Activated CD4-positive, alpha-beta T cell treated with anti-CD3 and anti-CD28 coated beads for 48 hours (primary cell): ENCODE measurements around the gene RNF181.
"Not testable (repeated sequence)": the region's sequence is repeated elsewhere in the genome, so short reads cannot be mapped to it uniquely, and the experiment has no call there.

Source experiments
- DNase-seq: peaks from one replicate; pipeline ENCODE4 v3.0.0-alpha.2; 2020

The RNF181 gene

GRCh38 chr2:85596486-85597143, 1.1 kb downstream of the RNF181 start:
- no peak for DNase-seq

- DNase-seq, result no peak
These were observed 1.7 kb downstream of the RNF181 start for GRCh38 chr2:85597241-85597640.

- DNase-seq, result no peak
These were observed 3.2 kb downstream of the RNF181 start for GRCh38 chr2:85598594-85599340.

- DNase-seq, result no peak
These were observed 4.1 kb downstream of the RNF181 start for GRCh38 chr2:85599468-85600234.

- no peak for DNase-seq
These were observed 4.7 kb downstream of the RNF181 start for GRCh38 chr2:85600235-85600575.

- no peak for DNase-seq
These were observed 5.6 kb downstream of the RNF181 start for GRCh38 chr2:85600951-85601770.

- peak; percentile 24 for DNase-seq
These were observed 6.4 kb downstream of the RNF181 start for GRCh38 chr2:85601771-85602475.

- DNase-seq, result peak; percentile 91
These were observed 7.1 kb downstream of the RNF181 start, which contains the start of gene TMEM150A for GRCh38 chr2:85602476-85603234. Gene TMEM150A, minus strand, starts transcription at chr2:85602698. Its CDS starts 750 bp downstream, at chr2:85601948.

- DNase-seq, result not testable (repeated sequence)
These were observed 8.5 kb downstream of the RNF181 start for GRCh38 chr2:85604133-85604444.

- DNase-seq, result no peak
These were observed 9.2 kb downstream of the RNF181 start for GRCh38 chr2:85604568-85605339.

GRCh38 chr2:85605406-85606115, 10.0 kb downstream of the RNF181 start:
- no peak for DNase-seq

GRCh38 chr2:85606116-85606455, 10.5 kb downstream of the RNF181 start:
- no peak for DNase-seq

GRCh38 chr2:85607268-85608215, 12.0 kb downstream of the RNF181 start:
- DNase-seq, result no peak

- no peak for DNase-seq
These were observed 15.7 kb downstream of the RNF181 start for GRCh38 chr2:85611217-85611704.

GRCh38 chr2:85611705-85612587, 16.4 kb downstream of the RNF181 start, which contains the start of gene C2orf68:
Gene C2orf68, minus strand, starts transcription at chr2:85612066. Its CDS starts 82 bp downstream, at chr2:85611984.
- peak; percentile 93 for DNase-seq

GRCh38 chr2:85613717-85614515, 18.4 kb downstream of the RNF181 start:
- no peak for DNase-seq

GRCh38 chr2:85614757-85615156, 19.2 kb downstream of the RNF181 start:
- peak; percentile 17 for DNase-seq
